ENCODE measurements around the gene NELFB.

DNA sequence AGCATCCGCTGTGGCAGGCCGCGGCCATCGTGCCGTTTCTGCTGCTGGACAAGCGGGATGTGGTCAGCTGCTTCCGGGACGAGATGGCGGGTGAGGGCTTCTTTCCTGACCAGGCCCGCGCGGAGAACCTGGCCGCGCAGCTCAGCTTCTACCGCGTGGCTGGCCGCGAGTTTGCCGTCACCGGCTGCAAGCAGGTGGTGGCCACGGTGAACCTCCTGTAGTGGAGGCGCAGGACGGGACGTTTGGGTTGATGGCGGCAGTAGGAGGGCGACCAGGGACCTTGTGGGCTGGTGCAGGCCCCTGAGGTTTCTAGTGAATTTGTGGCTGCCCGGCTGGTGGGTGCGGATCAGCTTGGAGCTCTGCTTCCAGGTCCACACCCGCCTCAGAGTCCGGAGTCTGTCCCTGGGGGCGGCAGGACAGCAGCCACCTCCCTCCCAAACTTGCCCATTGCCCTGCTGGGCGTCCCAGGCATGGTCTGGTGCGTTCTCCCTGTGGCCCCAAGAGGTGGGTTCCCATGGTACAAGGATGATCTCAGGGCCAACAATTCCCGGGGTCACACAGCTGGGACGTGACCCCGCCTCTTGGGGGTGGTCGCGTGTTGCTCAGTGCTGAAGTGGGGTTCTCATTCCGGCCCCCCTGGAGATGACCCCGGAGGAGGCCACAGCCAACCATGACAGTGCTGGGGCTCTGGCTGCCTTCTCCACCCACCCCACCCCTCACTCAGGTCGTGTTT, 24.8 kb downstream of the NELFB start:
- TF ChIP-seq, protein P1, sequence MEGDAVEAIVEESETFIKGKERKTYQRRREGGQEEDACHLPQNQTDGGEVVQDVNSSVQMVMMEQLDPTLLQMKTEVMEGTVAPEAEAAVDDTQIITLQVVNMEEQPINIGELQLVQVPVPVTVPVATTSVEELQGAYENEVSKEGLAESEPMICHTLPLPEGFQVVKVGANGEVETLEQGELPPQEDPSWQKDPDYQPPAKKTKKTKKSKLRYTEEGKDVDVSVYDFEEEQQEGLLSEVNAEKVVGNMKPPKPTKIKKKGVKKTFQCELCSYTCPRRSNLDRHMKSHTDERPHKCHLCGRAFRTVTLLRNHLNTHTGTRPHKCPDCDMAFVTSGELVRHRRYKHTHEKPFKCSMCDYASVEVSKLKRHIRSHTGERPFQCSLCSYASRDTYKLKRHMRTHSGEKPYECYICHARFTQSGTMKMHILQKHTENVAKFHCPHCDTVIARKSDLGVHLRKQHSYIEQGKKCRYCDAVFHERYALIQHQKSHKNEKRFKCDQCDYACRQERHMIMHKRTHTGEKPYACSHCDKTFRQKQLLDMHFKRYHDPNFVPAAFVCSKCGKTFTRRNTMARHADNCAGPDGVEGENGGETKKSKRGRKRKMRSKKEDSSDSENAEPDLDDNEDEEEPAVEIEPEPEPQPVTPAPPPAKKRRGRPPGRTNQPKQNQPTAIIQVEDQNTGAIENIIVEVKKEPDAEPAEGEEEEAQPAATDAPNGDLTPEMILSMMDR (IDR thresholded peaks at IDR 0.05; ENCODE audit: low read depth, low read length, missing input control): no peak
- TF ChIP-seq TAF1 (conservative IDR thresholded peaks at IDR 0.05): no peak
- TF ChIP-seq SP1 (IDR thresholded peaks at IDR 0.05): no peak
- no peak for TF ChIP-seq FOXA1 (IDR thresholded peaks at IDR 0.05)
- TF ChIP-seq, protein P2, sequence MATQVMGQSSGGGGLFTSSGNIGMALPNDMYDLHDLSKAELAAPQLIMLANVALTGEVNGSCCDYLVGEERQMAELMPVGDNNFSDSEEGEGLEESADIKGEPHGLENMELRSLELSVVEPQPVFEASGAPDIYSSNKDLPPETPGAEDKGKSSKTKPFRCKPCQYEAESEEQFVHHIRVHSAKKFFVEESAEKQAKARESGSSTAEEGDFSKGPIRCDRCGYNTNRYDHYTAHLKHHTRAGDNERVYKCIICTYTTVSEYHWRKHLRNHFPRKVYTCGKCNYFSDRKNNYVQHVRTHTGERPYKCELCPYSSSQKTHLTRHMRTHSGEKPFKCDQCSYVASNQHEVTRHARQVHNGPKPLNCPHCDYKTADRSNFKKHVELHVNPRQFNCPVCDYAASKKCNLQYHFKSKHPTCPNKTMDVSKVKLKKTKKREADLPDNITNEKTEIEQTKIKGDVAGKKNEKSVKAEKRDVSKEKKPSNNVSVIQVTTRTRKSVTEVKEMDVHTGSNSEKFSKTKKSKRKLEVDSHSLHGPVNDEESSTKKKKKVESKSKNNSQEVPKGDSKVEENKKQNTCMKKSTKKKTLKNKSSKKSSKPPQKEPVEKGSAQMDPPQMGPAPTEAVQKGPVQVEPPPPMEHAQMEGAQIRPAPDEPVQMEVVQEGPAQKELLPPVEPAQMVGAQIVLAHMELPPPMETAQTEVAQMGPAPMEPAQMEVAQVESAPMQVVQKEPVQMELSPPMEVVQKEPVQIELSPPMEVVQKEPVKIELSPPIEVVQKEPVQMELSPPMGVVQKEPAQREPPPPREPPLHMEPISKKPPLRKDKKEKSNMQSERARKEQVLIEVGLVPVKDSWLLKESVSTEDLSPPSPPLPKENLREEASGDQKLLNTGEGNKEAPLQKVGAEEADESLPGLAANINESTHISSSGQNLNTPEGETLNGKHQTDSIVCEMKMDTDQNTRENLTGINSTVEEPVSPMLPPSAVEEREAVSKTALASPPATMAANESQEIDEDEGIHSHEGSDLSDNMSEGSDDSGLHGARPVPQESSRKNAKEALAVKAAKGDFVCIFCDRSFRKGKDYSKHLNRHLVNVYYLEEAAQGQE (IDR thresholded peaks at IDR 0.05): no peak
- TF ChIP-seq YY1 (IDR thresholded peaks at IDR 0.05): no peak
- TF ChIP-seq, protein P3, sequence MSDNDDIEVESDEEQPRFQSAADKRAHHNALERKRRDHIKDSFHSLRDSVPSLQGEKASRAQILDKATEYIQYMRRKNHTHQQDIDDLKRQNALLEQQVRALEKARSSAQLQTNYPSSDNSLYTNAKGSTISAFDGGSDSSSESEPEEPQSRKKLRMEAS (IDR thresholded peaks at IDR 0.05): no peak
- no peak for TF ChIP-seq RAD21 (IDR thresholded peaks at IDR 0.05)
- TF ChIP-seq, protein P4, sequence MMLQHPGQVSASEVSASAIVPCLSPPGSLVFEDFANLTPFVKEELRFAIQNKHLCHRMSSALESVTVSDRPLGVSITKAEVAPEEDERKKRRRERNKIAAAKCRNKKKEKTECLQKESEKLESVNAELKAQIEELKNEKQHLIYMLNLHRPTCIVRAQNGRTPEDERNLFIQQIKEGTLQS (IDR thresholded peaks at IDR 0.05): no peak
